Measurements from ENCODE around the gene C4B.
"Not testable (repeated sequence)": the region's sequence is repeated elsewhere in the genome, so short reads cannot be mapped to it uniquely, and the experiment has no call there.

Gene C4B

DNA sequence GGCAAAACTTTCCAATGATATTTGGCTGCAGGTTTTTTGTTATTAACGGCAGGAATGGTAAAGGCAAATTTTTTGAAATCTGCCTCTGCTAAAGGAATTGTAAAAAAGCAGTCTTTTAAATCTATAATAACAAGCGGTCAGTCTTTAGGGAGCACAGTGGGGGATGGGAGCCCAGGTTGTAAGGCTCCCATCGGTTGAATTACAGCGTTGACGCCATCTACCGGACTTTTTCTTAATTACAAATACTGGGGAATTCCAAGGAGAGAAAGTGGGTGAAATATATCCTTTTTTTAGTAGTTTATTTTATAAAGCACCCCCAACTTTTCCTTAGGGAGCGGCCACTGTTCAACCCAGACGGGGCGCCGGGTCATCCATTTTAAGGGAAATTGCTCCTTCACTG lies 25.2 kb upstream of the C4B start:
- not testable (repeated sequence) for H4K20me1 ChIP-seq, H3K4me2 ChIP-seq, H3K9ac ChIP-seq, H3K27ac ChIP-seq, H3K4me1 ChIP-seq, H3K27me3 ChIP-seq, H3K9me3 ChIP-seq, H3K36me3 ChIP-seq, H3K4me3 ChIP-seq

DNA sequence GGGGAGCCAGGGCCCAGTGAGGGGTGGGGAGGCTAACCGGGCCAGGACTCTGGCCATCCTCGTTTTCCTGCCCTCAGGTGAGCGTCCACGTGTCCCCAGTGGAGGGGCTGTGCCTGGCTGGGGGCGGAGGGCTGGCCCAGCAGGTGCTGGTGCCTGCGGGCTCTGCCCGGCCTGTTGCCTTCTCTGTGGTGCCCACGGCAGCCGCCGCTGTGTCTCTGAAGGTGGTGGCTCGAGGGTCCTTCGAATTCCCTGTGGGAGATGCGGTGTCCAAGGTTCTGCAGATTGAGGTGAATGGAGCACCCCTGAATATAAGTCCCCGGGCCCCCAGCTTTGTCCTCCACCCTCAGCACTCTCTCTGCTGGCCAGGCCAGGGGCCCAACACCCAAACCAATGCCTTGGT lies 20.2 kb upstream of the C4B start:
- H3K9me3 ChIP-seq, H3K27me3 ChIP-seq, H3K36me3 ChIP-seq, H3K4me2 ChIP-seq, H3K4me3 ChIP-seq, H4K20me1 ChIP-seq, H3K9ac ChIP-seq, H3K27ac ChIP-seq, H3K4me1 ChIP-seq: not testable (repeated sequence)

DNA sequence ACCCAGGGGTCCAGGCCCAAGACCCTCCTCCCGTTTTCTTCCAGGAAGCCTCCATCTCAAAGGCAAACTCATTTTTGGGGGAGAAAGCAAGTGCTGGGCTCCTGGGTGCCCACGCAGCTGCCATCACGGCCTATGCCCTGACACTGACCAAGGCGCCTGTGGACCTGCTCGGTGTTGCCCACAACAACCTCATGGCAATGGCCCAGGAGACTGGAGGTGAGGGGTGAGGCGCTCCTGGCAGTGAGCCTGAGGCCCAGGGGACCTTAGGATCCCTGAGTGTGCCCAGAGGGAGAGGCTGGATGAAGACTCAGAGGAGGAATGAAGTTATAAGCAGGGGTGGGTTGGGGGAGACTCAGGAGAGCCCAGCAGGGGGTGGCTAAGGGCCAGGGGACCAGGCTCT lies 18.2 kb upstream of the C4B start:
- not testable (repeated sequence) for H3K4me1 ChIP-seq, H4K20me1 ChIP-seq, H3K4me2 ChIP-seq, H3K4me3 ChIP-seq, H3K36me3 ChIP-seq, H3K9me3 ChIP-seq, H3K27me3 ChIP-seq, H3K9ac ChIP-seq, H3K27ac ChIP-seq

DNA sequence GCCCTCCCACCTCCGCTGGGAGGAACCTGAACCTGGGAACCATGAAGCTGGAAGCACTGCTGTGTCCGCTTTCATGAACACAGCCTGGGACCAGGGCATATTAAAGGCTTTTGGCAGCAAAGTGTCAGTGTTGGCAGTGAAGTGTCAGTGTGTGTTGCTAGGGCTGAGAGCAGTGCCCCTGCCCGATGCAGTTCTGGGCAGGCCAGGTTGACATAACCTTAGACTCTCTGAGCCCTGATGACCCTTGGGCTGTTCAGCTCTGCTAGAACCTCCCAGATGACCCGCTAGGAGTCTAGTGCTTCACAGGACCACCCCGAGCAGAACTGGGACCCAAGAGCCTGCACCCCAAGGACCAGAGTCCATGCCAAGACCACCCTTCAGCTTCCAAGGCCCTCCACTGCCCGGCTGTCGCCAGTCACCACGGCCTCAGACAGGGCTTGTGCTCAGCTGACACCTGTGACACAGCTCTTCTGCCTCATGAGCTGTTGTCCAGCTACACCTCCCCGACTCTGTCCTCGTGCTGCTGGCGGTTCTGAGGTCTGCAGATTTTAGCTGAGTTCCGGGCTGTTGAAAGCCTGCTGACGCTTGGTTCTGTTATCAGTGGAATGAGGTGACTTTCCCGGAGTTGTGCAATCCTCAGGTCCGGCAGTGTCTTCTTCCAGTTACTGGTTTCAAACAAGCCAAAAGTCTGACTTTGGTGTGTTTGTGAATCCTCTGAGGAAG lies 11.9 kb upstream of the C4B start:
- not testable (repeated sequence) for H3K9ac ChIP-seq, H3K27me3 ChIP-seq, H3K4me3 ChIP-seq, H4K20me1 ChIP-seq, H3K4me1 ChIP-seq, H3K27ac ChIP-seq, H3K4me2 ChIP-seq, H3K9me3 ChIP-seq, H3K36me3 ChIP-seq

DNA sequence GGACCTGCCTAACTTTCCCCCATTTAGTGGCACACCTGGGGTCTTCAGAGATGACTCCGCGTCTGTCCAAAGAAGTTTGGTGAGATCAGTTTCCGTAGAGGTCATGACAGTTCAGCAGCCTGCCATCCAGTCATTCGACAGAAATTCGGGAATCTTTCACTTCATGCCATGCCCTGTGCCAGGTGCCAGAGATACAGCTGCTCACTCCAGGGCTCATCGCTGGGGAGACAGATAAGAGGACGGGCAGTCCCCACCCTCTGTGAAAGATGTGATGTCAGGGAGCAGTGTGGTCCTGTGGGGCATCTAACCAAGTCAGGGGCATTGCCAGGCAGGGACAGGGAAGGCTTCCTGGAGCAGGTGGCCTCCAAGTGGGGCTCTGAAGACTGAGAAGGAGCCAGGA lies 11.3 kb upstream of the C4B start:
- not testable (repeated sequence) for H4K20me1 ChIP-seq

DNA sequence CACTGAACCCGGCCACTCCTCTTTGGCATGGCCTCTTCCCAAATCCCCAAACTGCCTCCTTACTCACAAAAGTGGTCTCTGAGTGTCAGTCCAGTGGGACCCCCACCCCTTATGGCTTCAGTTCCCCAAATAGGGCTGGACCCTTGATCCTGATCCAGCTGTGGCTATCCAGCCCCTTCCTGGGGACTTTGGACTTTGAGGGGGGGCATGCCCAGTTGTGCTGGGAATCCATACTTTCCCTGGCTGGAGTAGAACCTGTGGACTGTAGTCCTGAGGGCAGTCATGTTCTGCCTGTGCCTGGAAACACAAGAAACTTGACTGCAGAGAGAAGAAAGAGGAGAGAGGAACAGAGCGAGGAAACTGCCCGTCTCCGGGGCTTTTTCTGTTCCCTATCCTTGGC lies 10.2 kb upstream of the C4B start:
- not testable (repeated sequence) for H3K4me2 ChIP-seq, H3K36me3 ChIP-seq, H3K27me3 ChIP-seq, H3K9me3 ChIP-seq, H3K4me3 ChIP-seq, H4K20me1 ChIP-seq, H3K9ac ChIP-seq, H3K27ac ChIP-seq, H3K4me1 ChIP-seq

More for the DNA sequence above, 11.3 kb upstream of the C4B start:
- not testable (repeated sequence) for H3K27ac ChIP-seq, H3K4me1 ChIP-seq, H3K4me2 ChIP-seq, H3K36me3 ChIP-seq, H3K27me3 ChIP-seq, H3K9ac ChIP-seq, H3K4me3 ChIP-seq, H3K9me3 ChIP-seq

DNA sequence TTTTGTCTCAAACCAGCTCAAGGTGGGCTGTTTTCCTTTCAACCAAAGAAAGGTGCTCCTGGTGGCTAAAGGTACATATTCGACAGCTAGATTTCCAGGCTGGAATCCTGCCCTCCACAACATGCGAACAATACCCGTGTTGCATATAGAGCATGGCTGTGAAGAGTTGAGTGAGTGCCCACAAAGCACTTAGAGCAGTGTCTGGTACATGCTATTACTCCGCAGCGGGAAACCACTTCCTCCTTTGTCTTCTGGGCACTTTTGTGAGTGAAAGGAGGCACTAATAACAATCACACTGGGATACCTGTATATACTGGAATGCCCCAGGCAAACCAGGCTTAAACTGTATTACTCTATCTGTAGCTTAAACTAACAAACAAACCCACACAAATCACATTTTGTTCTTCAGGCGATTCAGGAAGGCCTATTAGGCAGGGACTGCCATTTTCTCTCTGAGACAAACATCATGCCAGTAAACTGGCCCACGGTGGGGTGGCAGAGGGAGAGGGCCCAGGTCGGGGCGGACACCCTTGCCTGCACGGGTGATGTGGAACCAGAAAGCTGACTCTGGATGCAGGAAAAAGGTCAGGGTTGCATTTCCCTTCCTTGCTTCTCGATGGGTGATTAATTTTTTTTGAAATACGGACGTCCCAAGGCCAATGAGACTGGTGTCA lies 9.6 kb upstream of the C4B start:
- H3K36me3 ChIP-seq, H3K4me2 ChIP-seq, H3K4me1 ChIP-seq, H3K9me3 ChIP-seq, H4K20me1 ChIP-seq, H3K4me3 ChIP-seq, H3K27ac ChIP-seq, H3K27me3 ChIP-seq, H3K9ac ChIP-seq: not testable (repeated sequence)

DNA sequence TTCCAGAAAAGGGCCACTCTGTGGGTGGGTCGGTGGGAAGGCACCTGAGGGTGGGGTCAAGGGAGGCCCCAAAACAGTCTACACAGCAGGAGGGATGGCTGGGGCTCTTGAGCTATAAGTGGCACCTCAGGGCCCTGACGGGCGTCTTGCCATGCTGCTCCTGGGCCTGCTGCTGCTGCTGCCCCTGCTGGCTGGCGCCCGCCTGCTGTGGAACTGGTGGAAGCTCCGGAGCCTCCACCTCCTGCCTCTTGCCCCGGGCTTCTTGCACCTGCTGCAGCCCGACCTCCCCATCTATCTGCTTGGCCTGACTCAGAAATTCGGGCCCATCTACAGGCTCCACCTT lies 9.1 kb upstream of the C4B start:
- not testable (repeated sequence) for H3K4me2 ChIP-seq, H3K27me3 ChIP-seq, H3K27ac ChIP-seq, H3K36me3 ChIP-seq, H3K4me3 ChIP-seq, H3K9me3 ChIP-seq, H3K4me1 ChIP-seq, H4K20me1 ChIP-seq, H3K9ac ChIP-seq

DNA sequence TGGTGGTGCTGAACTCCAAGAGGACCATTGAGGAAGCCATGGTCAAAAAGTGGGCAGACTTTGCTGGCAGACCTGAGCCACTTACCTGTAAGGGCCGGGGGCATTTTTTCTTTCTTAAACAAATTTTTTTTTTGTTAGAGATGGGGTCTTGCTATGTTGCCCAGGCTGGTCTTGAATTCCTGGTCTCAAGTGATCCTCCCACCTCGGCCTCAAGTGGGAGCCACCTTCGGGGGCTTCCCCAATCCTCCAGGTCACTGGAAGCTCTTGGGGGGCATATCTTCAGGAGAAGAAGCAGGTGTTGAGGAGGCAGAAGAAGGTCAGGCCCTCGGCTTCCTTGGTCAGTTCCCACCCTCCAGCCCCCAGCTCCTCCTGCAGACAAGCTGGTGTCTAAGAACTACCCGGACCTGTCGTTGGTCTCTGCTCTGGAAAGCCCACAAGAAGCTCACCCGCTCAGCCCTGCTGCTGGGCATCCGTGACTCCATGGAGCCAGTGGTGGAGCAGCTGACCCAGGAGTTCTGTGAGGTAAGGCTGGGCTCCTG lies 8.5 kb upstream of the C4B start:
- not testable (repeated sequence) for H3K27ac ChIP-seq, H3K4me2 ChIP-seq, H3K4me3 ChIP-seq, H3K4me1 ChIP-seq, H3K36me3 ChIP-seq, H3K27me3 ChIP-seq, H3K9ac ChIP-seq, H3K9me3 ChIP-seq, H4K20me1 ChIP-seq

DNA sequence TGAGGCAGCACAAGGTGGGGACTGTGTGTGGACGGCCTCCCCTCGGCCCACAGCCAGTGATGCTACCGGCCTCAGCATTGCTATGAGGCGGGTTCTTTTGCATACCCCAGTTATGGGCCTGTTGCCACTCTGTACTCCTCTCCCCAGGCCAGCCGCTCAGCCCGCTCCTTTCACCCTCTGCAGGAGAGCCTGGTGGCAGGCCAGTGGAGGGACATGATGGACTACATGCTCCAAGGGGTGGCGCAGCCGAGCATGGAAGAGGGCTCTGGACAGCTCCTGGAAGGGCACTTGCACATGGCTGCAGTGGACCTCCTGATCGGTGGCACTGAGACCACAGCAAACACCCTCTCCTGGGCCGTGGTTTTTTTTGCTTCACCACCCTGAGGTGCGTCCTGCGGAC lies 7.5 kb upstream of the C4B start:
- not testable (repeated sequence) for H3K9ac ChIP-seq, H3K4me3 ChIP-seq, H3K36me3 ChIP-seq, H3K27me3 ChIP-seq, H4K20me1 ChIP-seq, H3K4me1 ChIP-seq, H3K27ac ChIP-seq, H3K4me2 ChIP-seq, H3K9me3 ChIP-seq

DNA sequence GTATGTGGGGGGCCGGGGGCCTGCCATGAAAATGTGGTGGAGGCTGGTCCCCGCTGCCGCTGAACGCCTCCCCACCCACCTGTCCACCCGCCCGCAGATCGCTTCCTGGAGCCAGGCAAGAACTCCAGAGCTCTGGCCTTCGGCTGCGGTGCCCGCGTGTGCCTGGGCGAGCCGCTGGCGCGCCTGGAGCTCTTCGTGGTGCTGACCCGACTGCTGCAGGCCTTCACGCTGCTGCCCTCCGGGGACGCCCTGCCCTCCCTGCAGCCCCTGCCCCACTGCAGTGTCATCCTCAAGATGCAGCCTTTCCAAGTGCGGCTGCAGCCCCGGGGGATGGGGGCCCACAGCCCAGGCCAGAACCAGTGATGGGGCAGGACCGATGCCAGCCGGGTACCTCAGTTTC lies 6.6 kb upstream of the C4B start:
- H3K4me3 ChIP-seq, H3K9me3 ChIP-seq, H3K27me3 ChIP-seq, H3K9ac ChIP-seq, H4K20me1 ChIP-seq, H3K4me1 ChIP-seq, H3K36me3 ChIP-seq, H3K4me2 ChIP-seq, H3K27ac ChIP-seq: not testable (repeated sequence)

DNA sequence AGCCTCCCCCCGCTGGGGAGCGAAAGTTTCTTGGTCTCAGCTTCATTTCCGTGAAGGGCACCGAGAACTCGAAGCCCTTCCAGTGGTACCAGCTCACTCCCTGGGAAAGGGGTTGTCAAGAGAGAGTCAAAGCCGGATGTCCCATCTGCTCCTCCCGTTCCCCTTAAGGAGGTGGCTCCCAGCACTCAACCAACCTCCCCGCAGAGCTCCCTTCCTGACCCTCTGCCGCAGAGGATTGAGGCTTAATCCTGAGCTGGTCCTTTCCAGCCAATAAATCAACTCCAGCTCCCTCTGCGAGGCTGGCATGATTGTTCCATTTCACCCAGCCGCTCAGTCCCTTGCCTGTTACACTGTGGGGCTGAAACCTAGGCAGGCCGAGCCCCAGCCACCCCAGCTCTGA lies 6.0 kb upstream of the C4B start:
- not testable (repeated sequence) for H3K27ac ChIP-seq, H3K36me3 ChIP-seq, H3K4me3 ChIP-seq, H3K4me2 ChIP-seq, H3K4me1 ChIP-seq, H3K9me3 ChIP-seq, H4K20me1 ChIP-seq, H3K9ac ChIP-seq, H3K27me3 ChIP-seq

DNA sequence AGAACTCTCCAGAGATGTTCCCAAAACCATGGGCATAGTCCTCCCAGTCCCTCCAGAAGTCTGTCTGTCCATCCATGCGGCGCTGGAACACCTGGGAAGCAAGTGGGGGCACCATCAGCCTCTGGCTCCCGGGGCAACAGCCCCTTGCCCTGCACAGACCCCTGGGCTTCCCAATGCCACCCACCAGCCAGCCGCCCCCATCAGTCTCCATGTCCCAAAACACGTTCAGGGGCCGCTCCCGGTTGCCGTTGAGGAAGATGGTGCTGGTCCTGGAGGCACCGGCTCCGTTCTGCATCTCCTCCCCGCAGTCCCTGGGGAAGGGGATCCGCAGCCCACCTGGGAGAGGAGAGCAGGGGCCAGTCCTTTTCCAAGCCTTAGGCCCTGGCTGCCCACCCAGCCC lies 5.1 kb upstream of the C4B start:
- H3K27ac ChIP-seq, H3K4me2 ChIP-seq, H3K36me3 ChIP-seq, H3K9ac ChIP-seq, H3K27me3 ChIP-seq, H3K4me3 ChIP-seq, H3K4me1 ChIP-seq, H3K9me3 ChIP-seq, H4K20me1 ChIP-seq: not testable (repeated sequence)

DNA sequence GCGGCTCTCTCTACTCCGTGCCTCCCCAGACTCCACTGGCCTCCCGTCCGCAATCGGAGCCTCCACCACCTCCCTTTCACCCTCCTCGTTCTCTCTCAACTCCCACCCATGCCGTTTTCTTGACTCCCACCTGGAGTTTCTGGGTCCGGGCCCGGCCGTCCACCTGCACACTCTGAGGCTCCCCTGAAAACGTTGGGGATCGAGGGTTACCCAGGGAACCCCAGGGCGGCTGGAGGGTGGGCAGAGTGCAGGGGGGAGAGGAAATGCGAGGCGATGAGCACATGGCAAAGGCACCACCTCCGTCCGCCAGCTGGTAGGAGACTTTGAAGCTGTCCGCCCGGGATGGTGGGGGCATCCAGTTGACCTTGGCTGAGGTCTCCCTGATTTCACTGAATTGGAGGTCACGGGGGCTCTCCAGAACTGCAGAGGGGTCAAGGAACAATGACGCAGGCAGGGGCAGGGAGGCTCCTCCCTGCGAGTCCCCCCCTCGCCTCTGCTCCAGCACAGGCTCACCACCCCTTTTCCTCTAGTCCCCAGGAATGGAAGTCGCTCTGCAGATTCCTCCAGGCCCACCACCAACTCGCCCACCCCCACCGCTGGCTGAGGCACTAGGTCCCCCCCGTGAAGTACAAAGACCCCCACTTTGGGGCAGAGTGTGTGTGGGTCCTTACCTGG lies 3.6 kb upstream of the C4B start:
- H3K27ac ChIP-seq, H3K9ac ChIP-seq, H3K4me3 ChIP-seq, H3K27me3 ChIP-seq, H3K4me1 ChIP-seq, H3K4me2 ChIP-seq, H4K20me1 ChIP-seq, H3K9me3 ChIP-seq, H3K36me3 ChIP-seq: not testable (repeated sequence)

Data from BLaER1 (cell line).